GM21360 (cell line): Measurements from ENCODE around the gene PPP1R27.

Experiments
- ATAC-seq: cut with Tn5 transposase; IDR thresholded peaks from one replicate; pipeline ENCODE4 v1.9.1; 2021; ENCODE audit warnings: mild to moderate bottlenecking, moderate library complexity; ENCODE audit not compliant: unreplicated experiment

PPP1R27 gene

DNA sequence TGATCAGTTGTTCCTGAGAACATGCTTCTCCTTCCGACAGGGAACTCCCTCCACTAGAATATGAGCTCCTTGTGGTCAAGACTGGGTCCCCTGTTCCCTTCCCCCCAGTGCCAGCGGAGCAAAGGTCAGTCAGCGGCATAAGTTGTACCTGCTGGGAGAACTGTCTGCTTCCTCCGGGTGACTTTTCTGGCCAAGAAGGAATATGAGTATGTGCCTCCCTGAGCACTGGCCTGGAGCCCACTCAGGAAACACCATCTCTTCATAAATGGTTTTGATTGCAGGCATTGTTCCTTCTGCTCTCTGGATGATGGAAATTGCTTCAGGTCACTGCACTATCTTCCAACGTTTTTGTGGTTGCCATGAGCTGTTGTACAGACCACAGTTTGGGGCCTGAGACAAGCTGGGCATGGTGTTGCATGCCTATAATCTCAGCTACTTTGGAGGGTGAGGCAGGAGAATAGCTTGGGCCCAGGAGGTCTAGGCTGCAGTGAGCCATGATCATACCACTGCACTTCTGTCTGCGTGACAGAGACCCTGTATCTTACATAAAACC, 28.3 kb upstream of the PPP1R27 start:
- no peak for ATAC-seq

- ATAC-seq: peak; percentile 74
These were observed 26.1 kb upstream of the PPP1R27 start for GRCh38 chr17:81860756-81861568.

GRCh38 chr17:81859906-81860755, 25.3 kb upstream of the PPP1R27 start, which contains the start of gene P4HB:
Gene P4HB (minus strand): TSS chr17:81860535. CDS start chr17:81860471, 64 bp downstream.
- peak; percentile 2 for ATAC-seq

DNA sequence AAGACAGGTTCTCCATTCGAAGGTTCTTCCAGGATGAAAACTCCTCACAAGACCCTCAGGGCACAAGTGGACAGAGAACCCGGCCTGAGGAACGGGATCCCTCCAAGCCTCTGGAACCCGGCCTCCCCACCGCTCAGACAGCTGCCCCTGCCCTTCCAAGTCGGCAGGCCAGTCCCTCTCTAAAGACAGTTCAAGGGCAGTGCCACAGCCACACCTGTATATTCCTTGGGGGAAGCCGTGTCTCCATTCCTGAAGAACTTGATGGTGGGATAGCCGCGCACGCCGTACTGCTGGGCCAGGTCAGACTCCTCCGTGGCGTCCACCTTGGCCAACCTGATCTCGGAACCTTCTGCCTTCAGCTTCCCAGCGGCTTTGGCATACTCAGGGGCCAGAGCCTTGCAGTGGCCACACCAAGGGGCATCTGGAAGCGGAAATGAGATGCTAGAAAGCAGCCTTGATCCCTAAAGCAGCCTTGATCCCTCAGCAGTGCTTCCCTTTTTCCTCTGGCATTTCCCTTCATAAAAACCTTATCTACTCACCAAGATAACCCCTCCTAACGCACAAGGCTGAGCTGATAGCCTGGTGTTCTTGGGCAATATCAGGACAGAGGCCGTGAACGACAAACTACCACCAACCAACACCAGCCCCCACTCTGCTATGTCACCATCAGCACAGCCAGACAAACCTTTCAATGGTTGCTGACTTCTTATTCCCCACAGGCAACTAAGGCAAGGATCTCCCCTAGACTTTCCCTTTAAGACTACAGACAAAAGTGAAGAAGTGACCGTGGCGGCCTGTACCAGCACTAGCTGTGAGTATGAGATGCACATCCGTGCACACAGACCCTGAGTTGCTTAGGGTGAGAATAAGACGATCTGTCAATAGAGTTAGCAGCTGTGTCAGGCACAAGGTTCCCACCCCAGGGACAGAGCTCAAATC, 24.4 kb upstream of the PPP1R27 start:
- ATAC-seq: no peak

DNA sequence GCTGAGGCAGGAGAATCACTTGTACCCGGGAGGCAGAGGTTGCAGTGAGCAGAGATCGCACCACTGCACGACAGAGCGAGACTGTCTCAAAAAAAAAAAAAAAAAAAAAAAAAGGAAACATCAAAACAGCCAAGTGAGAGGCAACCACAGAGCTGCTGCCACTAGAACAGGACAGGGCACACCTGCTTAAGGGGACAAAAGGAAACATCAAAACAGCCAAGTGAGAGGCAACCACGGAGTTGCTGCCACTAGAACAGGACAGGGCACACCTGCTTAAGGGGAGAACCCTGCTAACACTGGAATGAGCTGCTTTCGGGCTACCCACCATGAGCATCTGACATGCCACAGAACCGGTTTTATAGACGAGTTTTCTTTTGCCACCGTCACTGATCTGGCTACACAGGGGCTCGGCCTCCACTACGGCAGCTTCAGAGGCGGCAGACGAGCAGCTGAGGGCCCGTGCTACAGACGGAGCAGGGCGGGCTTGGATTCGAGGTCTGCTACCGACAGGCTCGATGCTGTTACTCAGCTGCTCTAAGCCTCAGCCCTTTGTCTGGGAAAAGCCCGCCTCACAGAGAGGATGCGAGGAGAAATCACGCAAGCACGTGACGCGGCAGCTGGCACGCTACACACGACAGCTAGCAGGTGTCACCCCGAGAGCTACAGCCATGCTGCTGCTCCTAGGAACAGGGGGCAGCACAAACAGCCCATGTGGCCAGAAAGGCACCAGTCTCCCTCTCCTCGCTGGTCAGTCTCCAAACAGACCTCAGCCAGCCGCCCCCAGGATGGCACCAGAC, 23.5 kb upstream of the PPP1R27 start:
- ATAC-seq: no peak

GRCh38 chr17:81854974-81855774, 20.3 kb upstream of the PPP1R27 start:
- ATAC-seq: no peak

- ATAC-seq: no peak
These were observed 17.4 kb upstream of the PPP1R27 start for GRCh38 chr17:81852237-81852636.

GRCh38 chr17:81851423-81851822, 16.6 kb upstream of the PPP1R27 start:
- ATAC-seq: no peak

GRCh38 chr17:81849457-81849856, 14.6 kb upstream of the PPP1R27 start:
- no peak for ATAC-seq

DNA sequence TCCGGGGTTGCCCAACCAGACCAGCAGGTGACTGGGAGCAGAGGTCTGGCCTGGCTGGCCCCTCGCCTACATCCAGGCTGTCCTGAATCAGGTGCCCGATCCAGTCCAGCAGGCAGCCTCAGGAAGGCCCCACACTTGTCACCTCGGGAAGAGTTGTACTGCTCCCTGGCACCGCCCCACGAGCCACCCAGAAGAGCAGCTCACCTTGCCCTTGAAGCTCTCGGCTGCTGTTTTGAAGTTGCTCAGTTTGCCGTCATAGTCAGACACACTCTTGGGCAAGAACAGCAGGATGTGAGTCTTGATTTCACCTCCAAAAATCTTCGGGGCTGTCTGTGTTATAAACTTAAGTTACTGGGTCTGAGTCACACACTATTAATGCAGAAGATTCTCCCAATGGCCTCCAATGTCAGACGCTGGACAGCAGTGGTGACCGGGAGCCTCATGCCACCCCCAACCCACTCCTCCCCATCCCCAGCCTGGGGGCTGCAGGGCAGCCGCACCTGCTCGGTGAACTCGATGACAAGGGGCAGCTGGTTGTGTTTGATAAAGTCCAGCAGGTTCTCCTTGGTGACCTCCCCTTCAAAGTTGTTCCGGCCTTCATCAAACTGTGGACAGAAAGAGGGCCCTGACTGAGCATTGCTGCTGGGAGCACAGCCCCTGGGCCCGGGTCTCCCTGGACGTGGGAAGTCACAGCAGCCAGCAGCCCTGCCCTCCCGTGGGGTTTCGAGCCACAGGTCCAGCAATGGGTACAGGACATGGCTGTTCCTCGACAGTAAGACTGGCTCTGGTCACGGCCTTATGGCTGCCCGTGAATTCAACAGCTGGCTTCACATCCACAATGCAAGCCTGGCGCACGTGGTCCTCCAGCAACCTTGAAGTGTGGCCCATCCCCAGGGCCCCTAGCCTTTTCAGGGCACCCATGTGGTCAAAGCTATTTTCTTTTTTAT, 12.2 kb upstream of the PPP1R27 start:
- ATAC-seq: no peak

GRCh38 chr17:81845881-81846742, 11.3 kb upstream of the PPP1R27 start:
- ATAC-seq: no peak

GRCh38 chr17:81845361-81845760, 10.5 kb upstream of the PPP1R27 start:
- no peak for ATAC-seq

DNA sequence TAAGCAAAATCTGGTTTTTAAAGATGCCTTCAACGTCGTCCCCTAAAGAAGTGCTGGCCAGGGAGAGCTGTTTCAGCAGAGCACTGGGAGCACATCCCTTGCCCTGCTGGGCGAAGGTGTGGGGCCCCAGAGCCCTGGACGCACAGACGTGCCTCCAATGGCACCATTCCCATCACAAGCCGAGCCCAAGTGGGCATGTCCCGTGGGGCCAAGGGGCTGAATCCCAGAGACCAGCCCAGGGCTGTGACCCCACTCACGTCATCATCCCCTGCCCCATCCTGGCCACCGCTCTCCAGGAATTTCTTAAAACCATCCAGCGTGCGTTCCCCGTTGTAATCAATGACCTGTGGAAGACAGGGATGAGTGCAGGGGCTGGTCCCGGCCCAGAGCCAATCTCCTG, 10.0 kb upstream of the PPP1R27 start:
- ATAC-seq: no peak

- no peak for ATAC-seq
These were observed 9.5 kb upstream of the PPP1R27 start for GRCh38 chr17:81844327-81844851.

DNA sequence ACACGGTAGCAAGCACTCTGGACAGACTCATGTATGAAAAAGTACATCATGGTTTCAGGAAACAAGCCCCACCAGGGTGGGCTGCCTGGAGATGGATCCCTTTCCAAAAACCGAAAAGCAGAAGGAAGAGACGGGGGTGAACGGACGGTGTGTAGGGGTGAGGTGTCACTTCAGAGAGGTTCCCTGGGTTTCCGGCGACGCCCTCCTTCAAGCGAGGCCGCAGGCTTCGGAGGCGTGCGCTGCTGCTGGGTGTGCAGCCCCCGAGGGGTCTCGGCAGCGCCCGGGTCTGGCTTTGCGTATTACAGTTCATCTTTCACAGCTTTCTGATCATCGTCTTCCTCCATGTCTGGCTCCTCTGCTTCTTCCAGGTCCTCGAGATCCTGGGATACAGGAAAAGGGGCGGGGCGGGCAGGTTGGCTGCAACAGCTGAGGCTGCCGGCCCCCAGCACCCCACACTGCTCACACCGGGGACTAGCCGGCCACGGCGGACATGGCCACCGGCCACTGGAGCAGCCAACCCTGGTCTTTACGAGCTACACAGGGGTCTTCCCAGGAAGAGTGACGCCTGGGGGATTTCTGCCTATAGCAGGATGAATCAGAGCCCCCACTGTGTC, 9.0 kb upstream of the PPP1R27 start:
- no peak for ATAC-seq
